H1 (cell line): Measurements from ENCODE around the gene TRAPPC5. TPM values are rescaled to one million over a fixed set of nuclear protein-coding genes. Genes with fewer than 3 reads are reported as not detected.

Experiments
- CTCF ChIA-PET: fragments of 300-600 bp; sonication (Branson Sonifier 250); formaldehyde crosslinking; loops from one replicate; lab custom pipeline; 2021; ENCODE audit not compliant: partially characterized antibody; lab: Charles Lee
- POLR2A ChIA-PET: fragments of 300-600 bp; sonication (Branson Sonifier 250); formaldehyde crosslinking; loops from one replicate; lab custom pipeline; 2021; ENCODE audit warnings: inconsistent platforms; ENCODE audit not compliant: partially characterized antibody; lab: Charles Lee
- DNase-seq, 2 experiments: peaks; one replicate each; pipeline versions ENCODE4 v3.0.0 to v3.0.0-alpha.2; 2010 to 2022; ENCODE audit warnings: low spot score in 2 of 2, low read depth in 1 of 2, mixed read lengths in 1 of 2
- FAIRE-seq: peaks from 2 replicates; lab custom pipeline; 2011; peaks lifted over from hg19 to GRCh38; lab: Jason Lieb, UNC
- H2AFZ ChIP-seq: 2 replicates; pipeline ENCODE4 v1.8.1; 2012; ENCODE audit warnings: low read length, inconsistent platforms
- H2AK5ac ChIP-seq: 2 replicates; pipeline ENCODE4 v1.6.1; 2013; ENCODE audit warnings: low read depth, low read length
- H2BK120ac ChIP-seq: replicated peaks from 2 replicates; pipeline ENCODE3; 2013; ENCODE audit warnings: low read depth, low read length, inconsistent platforms
- H2BK12ac ChIP-seq: 2 replicates; pipeline ENCODE4 v1.6.1; 2013; ENCODE audit warnings: low read depth, low read length
- H2BK15ac ChIP-seq: 2 replicates; pipeline ENCODE4 v1.6.1; 2013; ENCODE audit warnings: low read length
- H2BK20ac ChIP-seq: 2 replicates; pipeline ENCODE4 v1.6.1; 2013; ENCODE audit warnings: low read length
- H2BK5ac ChIP-seq: 2 replicates; pipeline ENCODE4 v1.6.1; 2013; ENCODE audit warnings: low read depth, low read length
- H3K14ac ChIP-seq: 2 replicates; pipeline ENCODE4 v1.6.1; 2013; ENCODE audit warnings: inconsistent platforms; ENCODE audit not compliant: insufficient read length
- H3K18ac ChIP-seq: 2 replicates; pipeline ENCODE4 v1.6.1; 2013; ENCODE audit warnings: low read length; ENCODE audit errors: extremely low read depth
- H3K23ac ChIP-seq: 2 replicates; pipeline ENCODE4 v1.6.1; 2013; ENCODE audit warnings: inconsistent platforms; ENCODE audit not compliant: insufficient read length
- H3K23me2 ChIP-seq: 2 replicates; pipeline ENCODE4 v1.6.1; 2013; ENCODE audit warnings: low read depth, low read length
- H3K27ac ChIP-seq: 2 replicates; pipeline ENCODE4 v1.6.1; 2011; ENCODE audit warnings: low read depth, low read length, inconsistent platforms
- H3K27me3 ChIP-seq, 4 experiments: replicated peaks in 1 of 4; 1 replicate in 1 of 4; 2 replicates in 3 of 4; pipeline versions ENCODE4 v1.6.1 to v1.8.1; 2011 to 2013; ENCODE audit warnings: low read length in 3 of 4, mild to moderate bottlenecking in 3 of 4, inconsistent platforms in 2 of 4, mixed read lengths in 2 of 4, moderate library complexity in 1 of 4; ENCODE audit not compliant: control insufficient read depth in 3 of 4, insufficient read depth in 3 of 4; ENCODE audit errors: extremely low read depth in 1 of 4
- H3K36me3 ChIP-seq, 4 experiments: 2 replicates each; pipeline versions ENCODE4 v1.6.1 to v1.8.1; 2011 to 2013; ENCODE audit warnings: mild to moderate bottlenecking in 4 of 4, low read length in 3 of 4, moderate library complexity in 2 of 4, control low read depth in 1 of 4, inconsistent platforms in 1 of 4; ENCODE audit not compliant: insufficient read depth in 4 of 4, control insufficient read depth in 2 of 4
- H3K4ac ChIP-seq: replicated peaks from 2 replicates; pipeline ENCODE3; 2013; ENCODE audit warnings: low read length, low read depth, mixed read lengths, inconsistent platforms; ENCODE audit not compliant: insufficient read length
- H3K4me1 ChIP-seq, 4 experiments: replicated peaks in 1 of 4; 1 replicate in 1 of 4; 2 replicates in 3 of 4; pipeline versions ENCODE4 v1.6.1 to v1.8.1; 2011 to 2013; ENCODE audit warnings: low read length in 3 of 4, inconsistent platforms in 2 of 4, mixed read lengths in 1 of 4; ENCODE audit not compliant: insufficient read depth in 4 of 4, control insufficient read depth in 3 of 4
- H3K4me2 ChIP-seq, 2 experiments: 2 replicates each; pipeline versions ENCODE4 v1.6.1 to v1.8.1; 2011 to 2013; ENCODE audit warnings: low read depth in 2 of 2, low read length in 2 of 2, control low read depth in 1 of 2, inconsistent platforms in 1 of 2, mild to moderate bottlenecking in 1 of 2; ENCODE audit not compliant: insufficient read depth in 1 of 2
- H3K4me3 ChIP-seq, 4 experiments: fragments of 200-600, 300-600 bp in 1 of 4; sonication (generic), shearing (Covaris generic), sonication (Bioruptor Twin) in 1 of 4; 2 replicates each; pipeline versions ENCODE4 v1.5.1 to v1.8.1; 2011 to 2016; ENCODE audit warnings: low read length in 4 of 4, low read depth in 3 of 4, control low read depth in 2 of 4, inconsistent platforms in 2 of 4, mild to moderate bottlenecking in 2 of 4, mixed read lengths in 1 of 4, moderate library complexity in 1 of 4; ENCODE audit not compliant: insufficient read depth in 2 of 4; ENCODE audit errors: extremely low read depth in 1 of 4
- H3K56ac ChIP-seq: replicated peaks from 2 replicates; pipeline ENCODE3; 2013; ENCODE audit warnings: low read depth, mild to moderate bottlenecking, mixed read lengths, low read length, inconsistent platforms; ENCODE audit not compliant: insufficient read length
- H3K79me1 ChIP-seq: 2 replicates; pipeline ENCODE4 v1.6.1; 2013; ENCODE audit warnings: low read depth, low read length, control low read depth
- H3K79me2 ChIP-seq, 2 experiments: 2 replicates each; pipeline versions ENCODE4 v1.6.1 to v1.8.1; 2012 to 2013; ENCODE audit warnings: low read length in 2 of 2, mild to moderate bottlenecking in 2 of 2, inconsistent platforms in 1 of 2; ENCODE audit not compliant: insufficient read depth in 2 of 2, control insufficient read depth in 1 of 2
- H3K9ac ChIP-seq, 4 experiments: replicated peaks in 1 of 4; 1 replicate in 1 of 4; 2 replicates in 3 of 4; pipeline versions ENCODE4 v1.6.1 to v1.8.1; 2011 to 2013; ENCODE audit warnings: low read depth in 3 of 4, low read length in 3 of 4, control low read depth in 2 of 4, mild to moderate bottlenecking in 2 of 4, moderate library complexity in 2 of 4, inconsistent platforms in 1 of 4; ENCODE audit errors: extremely low read depth in 1 of 4
- H3K9me3 ChIP-seq, 2 experiments: 2 replicates each; pipeline versions ENCODE4 v1.6.1 to v1.8.1; 2012 to 2013; ENCODE audit warnings: mild to moderate bottlenecking in 2 of 2, moderate library complexity in 2 of 2, control low read depth in 1 of 2, inconsistent platforms in 1 of 2, low read depth in 1 of 2, low read length in 1 of 2, mixed read lengths in 1 of 2; ENCODE audit not compliant: insufficient read depth in 2 of 2
- H4K20me1 ChIP-seq, 2 experiments: replicated peaks in 1 of 2; 2 replicates each; pipeline versions ENCODE3 to v1.8.1; 2011 to 2013; ENCODE audit warnings: inconsistent platforms in 2 of 2, low read length in 2 of 2, mild to moderate bottlenecking in 1 of 2; ENCODE audit not compliant: insufficient read depth in 2 of 2, control insufficient read depth in 1 of 2
- H4K5ac ChIP-seq: 2 replicates; pipeline ENCODE4 v1.6.1; 2013; ENCODE audit warnings: low read length, low read depth, mixed read lengths, inconsistent platforms; ENCODE audit not compliant: insufficient read length
- H4K8ac ChIP-seq: 2 replicates; pipeline ENCODE4 v1.8.0; 2013; ENCODE audit warnings: mild to moderate bottlenecking, moderate library complexity, low read length, inconsistent platforms; ENCODE audit not compliant: insufficient read depth; ENCODE audit errors: extremely low read depth
- H4K91ac ChIP-seq: replicated peaks from 2 replicates; pipeline ENCODE3; 2013; ENCODE audit warnings: low read length, mixed read lengths, inconsistent platforms; ENCODE audit not compliant: insufficient read length
- CBX5 ChIP-seq: fragments of 300-800, 300-1000 bp; sonication (generic); IDR thresholded peaks from 2 replicates; pipeline ENCODE4 v1.7.1; 2016; ENCODE audit warnings: antibody characterized with exemption, low read length, low read depth
- EZH2 ChIP-seq: fragments of 200-600 bp; sonication (generic); IDR thresholded peaks from 2 replicates; pipeline ENCODE4 v1.7.1; 2012; ENCODE audit warnings: low read depth, mild to moderate bottlenecking, moderate library complexity, low read length, inconsistent platforms; ENCODE audit not compliant: severe bottlenecking
- GTF2F1 ChIP-seq: IDR thresholded peaks from 2 replicates; pipeline ENCODE4 v1.6.1; 2012; ENCODE audit warnings: low read depth, low read length, improper control_type of control experiment, borderline replicate concordance
- NANOG ChIP-seq: IDR thresholded peaks from 2 replicates; pipeline ENCODE4 v1.6.1; 2011; ENCODE audit warnings: low read length, low read depth, mild to moderate bottlenecking, inconsistent platforms; ENCODE audit not compliant: insufficient read depth, poor library complexity, severe bottlenecking
- NRF1 ChIP-seq: IDR thresholded peaks from 2 replicates; pipeline ENCODE4 v1.6.1; 2011; ENCODE audit warnings: mild to moderate bottlenecking, low read depth, low read length, improper control_type of control experiment
- RFX5 ChIP-seq: IDR thresholded peaks from 2 replicates; pipeline ENCODE4 v1.6.1; 2011; ENCODE audit warnings: low read depth, low read length, improper control_type of control experiment, borderline replicate concordance
- RNF2 ChIP-seq: fragments of 200-900, 300-1000 bp; sonication (generic); IDR thresholded peaks from 2 replicates; pipeline ENCODE4 v1.7.1; 2016; ENCODE audit warnings: borderline replicate concordance, low read depth, mild to moderate bottlenecking, antibody characterized with exemption, low read length; ENCODE audit not compliant: poor library complexity, severe bottlenecking; ENCODE audit errors: missing control alignments
- SIRT6 ChIP-seq: IDR thresholded peaks from one replicate; pipeline ENCODE4 v1.7.1; 2012; ENCODE audit warnings: low read length, inconsistent platforms
- SP1 ChIP-seq: IDR thresholded peaks from 2 replicates; pipeline ENCODE4 v1.6.1; 2011; ENCODE audit warnings: low read depth, low read length
- SP4 ChIP-seq: IDR thresholded peaks from 2 replicates; pipeline ENCODE4 v1.6.1; 2012; ENCODE audit warnings: low read length, inconsistent platforms
- TAF7 ChIP-seq: optimal IDR thresholded peaks from 2 replicates; pipeline ENCODE3; 2011; ENCODE audit warnings: low read depth, mild to moderate bottlenecking, inconsistent platforms, low read length, moderate library complexity, borderline replicate concordance
- TCF12 ChIP-seq: IDR thresholded peaks from 2 replicates; pipeline ENCODE4 v1.6.1; 2011; ENCODE audit warnings: low read depth, mild to moderate bottlenecking, low read length
- ZNF274 ChIP-seq: IDR thresholded peaks from 2 replicates; pipeline ENCODE4 v1.7.0; 2012; ENCODE audit warnings: low read length, borderline replicate concordance; ENCODE audit errors: extremely low read depth
- WGBS, 2 experiments: shearing (Covaris generic) in 1 of 2; methylation state at CpG; one replicate each; pipeline versions ENCODE4 v1.1.6 to v1.1.7; 2013 to 2015; ENCODE audit warnings: low lambda C conversion rate in 2 of 2, mixed read lengths in 2 of 2, inconsistent platforms in 1 of 2, low coverage in 1 of 2, missing lambda C conversion rate in 1 of 2; ENCODE audit not compliant: insufficient replicate concordance in 2 of 2, insufficient coverage in 1 of 2, insufficient read length in 1 of 2; ENCODE audit errors: extremely low coverage in 1 of 2, missing lambda C conversion rate in 1 of 2; 5-methylcytosine and 5-hydroxymethylcytosine counted together
- polyA plus RNA-seq, 7 experiments: library from polyadenylated mRNA; depleted of rRNA in 3 of 7; stranded (reverse) in 5 of 7; unstranded in 2 of 7; fragments of >200 nt in 5 of 7; fragments of 200-250 nt in 2 of 7; gene quantifications; 1 replicate in 5 of 7; 2 replicates in 1 of 7; 4 replicates in 1 of 7; pipeline versions ENCODE4 v1.2.1 to v1.2.3, GENCODE V29; 2011 to 2013; ENCODE audit warnings: missing spikeins in 2 of 7, mixed read lengths in 2 of 7
- total RNA-seq: library from RNA; stranded (reverse); fragmentation: NEBNext Ultra II Directional; extraction: Animal tissue kit (Norgen Biotek cat#: 25700); gene quantifications from 2 replicates; pipeline ENCODE4 v1.2.1, GENCODE V29; 2021

TRAPPC5 gene
- total and polyA plus RNA-seq, 2 of the 8 experiments (the other 6 are each of a cell fraction or from before 2014, with no cell fraction given) = 109 to 120 TPM

GRCh38 chr19:7668842-7669241, 11.8 kb upstream of the TRAPPC5 start, which contains the start of gene RETN:
RETN (plus strand) TSS chr19:7669049; CDS start chr19:7669327, 278 bp downstream.
- Histone ChIP-seq H3K4ac (no peak within 1 kb of the TSS), H4K5ac (no peak within 1 kb of the TSS), H2BK12ac (no peak within 1 kb of the TSS), H2BK5ac (no peak within 1 kb of the TSS), H2AK5ac (no peak within 1 kb of the TSS), H3K4me1 (peaks cover 0 to 3% (median 1%) of the 10 kb centered on the region in 4 experiments; a peak in 1 of 7 replicates), H3K79me2 (no peaks in the 10 kb centered on the region), H3K36me3 (no peaks in the 10 kb centered on the region), H3K9ac (no peak within 1 kb of the TSS), H4K20me1 (no peaks in the 10 kb centered on the region), H3K4me3 (peak within 1 kb of the TSS in 3 of 4 experiments; percentile 15 to 70 (median 51); a peak in 5 of 8 replicates), H3K79me1 (no peaks in the 10 kb centered on the region), H2BK20ac (no peak within 1 kb of the TSS), H4K8ac (no peak within 1 kb of the TSS), H3K18ac (no peak within 1 kb of the TSS), H2BK120ac (no peak within 1 kb of the TSS), H2AFZ (no peak within 1 kb of the TSS), H2BK15ac (no peak within 1 kb of the TSS), H3K56ac (no peak within 1 kb of the TSS), H3K23ac (no peak within 1 kb of the TSS), H3K27me3 (peaks cover 0 to 18% (median 11%) of the 10 kb centered on the region in 4 experiments; a peak in 4 of 7 replicates), H3K23me2 (peaks cover 2% of the 10 kb centered on the region; the same call in 1 of the 2 replicates), H3K9me3 (no peaks in the 10 kb centered on the region), H3K14ac (no peak within 1 kb of the TSS), H3K4me2 (peak within 1 kb of the TSS; percentile 70 to 86), H4K91ac (no peak within 1 kb of the TSS), H3K27ac (no peak within 1 kb of the TSS)
- DNase-seq = no peak
- 75% methylated on average over 7 of the region's 9 CpGs; no CpG with 5 or more reads in 1 of the 2 experiments for WGBS, 2 experiments
- no peak for FAIRE-seq
- ChIA-PET CTCF (interaction anchor here (0.5 to 4.7 kb wide), 11 partner anchors 12 to 112 kb away, joined by 3 to 32 read pairs (median 4); partner anchors contain the start of gene TRAPPC5), POLR2A (interaction anchor here (0.8 to 1.7 kb wide), 4 partner anchors 9 to 130 kb away, joined by 3 to 6 read pairs (median 4); partner anchors contain the start of gene TRAPPC5)
- TF ChIP-seq NRF1 = no peak
- TF ChIP-seq EZH2 = no peak
- no peak for TF ChIP-seq ZNF274
- TF ChIP-seq NANOG = no peak
- TF ChIP-seq CBX5 = no peak
- TF ChIP-seq RFX5 = no peak
- no peak for TF ChIP-seq SIRT6
- TF ChIP-seq SP1 = no peak
- no peak for TF ChIP-seq TCF12
- no peak for TF ChIP-seq SP4
- TF ChIP-seq GTF2F1 = no peak
- TF ChIP-seq TAF7 = no peak
- TF ChIP-seq RNF2 = no peak
